Endodermal cell (in vitro differentiated cells): ENCODE data around the gene LOXHD1. TPM values are rescaled to one million over a fixed set of nuclear protein-coding genes. Genes with fewer than 3 reads are reported as not detected.

Experiments used
- DNase-seq: peaks from one replicate; pipeline ENCODE4 v3.0.0-alpha.2; 2017
- H3K27ac ChIP-seq: 2 replicates; pipeline ENCODE4 v1.5.1; 2013; ENCODE audit warnings: mild to moderate bottlenecking, low read depth, low read length, moderate library complexity
- H3K27me3 ChIP-seq: 2 replicates; pipeline ENCODE4 v1.6.1; 2013; ENCODE audit warnings: mild to moderate bottlenecking, low read length, moderate library complexity; ENCODE audit not compliant: insufficient read depth, control insufficient read depth, poor library complexity, severe bottlenecking
- H3K36me3 ChIP-seq: 2 replicates; pipeline ENCODE4 v1.7.0; 2013; ENCODE audit warnings: mild to moderate bottlenecking, low read length, moderate library complexity; ENCODE audit not compliant: control insufficient read depth, insufficient read depth
- H3K4me1 ChIP-seq: one replicate; pipeline ENCODE4 v1.7.0; 2013; ENCODE audit warnings: low read length; ENCODE audit not compliant: control insufficient read depth, insufficient read depth
- H3K4me3 ChIP-seq: 2 replicates; pipeline ENCODE4 v1.5.1; 2013; ENCODE audit warnings: mild to moderate bottlenecking, low read length, moderate library complexity
- H3K9ac ChIP-seq: 2 replicates; pipeline ENCODE4 v1.6.1; 2013; ENCODE audit warnings: mild to moderate bottlenecking, low read length, moderate library complexity; ENCODE audit not compliant: poor library complexity, severe bottlenecking; ENCODE audit errors: extremely low read depth
- H3K9me3 ChIP-seq: 2 replicates; pipeline ENCODE4 v1.6.1; 2013; ENCODE audit warnings: mild to moderate bottlenecking, low read length, moderate library complexity; ENCODE audit not compliant: control insufficient read depth
- H3K27ac Mint-ChIP-seq: 2 replicates; pipeline ENCODE4 v1.8.0; 2020; ENCODE audit warnings: mixed read lengths
- H3K27me3 Mint-ChIP-seq: 2 replicates; pipeline ENCODE4 v1.8.0; 2021; ENCODE audit warnings: mild to moderate bottlenecking, mixed read lengths; ENCODE audit not compliant: insufficient read depth
- H3K36me3 Mint-ChIP-seq: 2 replicates; pipeline ENCODE4 v1.8.0; 2020; ENCODE audit warnings: low read depth, mixed read lengths
- H3K4me1 Mint-ChIP-seq: 2 replicates; pipeline ENCODE4 v1.8.0; 2020; ENCODE audit warnings: mixed read lengths
- H3K4me3 Mint-ChIP-seq: 2 replicates; pipeline ENCODE4 v1.8.0; 2020; ENCODE audit warnings: mild to moderate bottlenecking, moderate library complexity, mixed read lengths
- H3K9me3 Mint-ChIP-seq: 2 replicates; pipeline ENCODE4 v1.8.0; 2020; ENCODE audit warnings: mild to moderate bottlenecking, mixed read lengths
- WGBS, 2 experiments: methylation state at CpG; one replicate each; pipeline versions ENCODE4 v1.1.5 to v1.1.7; 2013; ENCODE audit warnings: missing lambda C conversion rate in 2 of 2, mixed read lengths in 1 of 2; ENCODE audit not compliant: insufficient coverage in 1 of 2, insufficient read length in 1 of 2; 5-methylcytosine and 5-hydroxymethylcytosine counted together
- total RNA-seq, 2 donors: library from RNA; stranded (reverse); fragmentation: NEBNext Ultra II Directional in 1 of 2; extraction: Animal tissue kit (Norgen Biotek cat#: 25700) in 1 of 2; gene quantifications; 2 replicates in 1 of 2; 3 replicates in 1 of 2; pipeline ENCODE4 v1.2.1, GENCODE V29; 2021
- TF ChIP-seq, protein P1 (sequence below): fragments of 200-600 bp; sonication (generic); conservative IDR thresholded peaks from 2 replicates; pipeline ENCODE4 v1.5.0; 2021; ENCODE audit warnings: antibody characterized with exemption, mild to moderate bottlenecking

LOXHD1 gene
- total RNA-seq, 2 donors from 2014 or later, result 2.1 TPM; not detected in 1

DNA sequence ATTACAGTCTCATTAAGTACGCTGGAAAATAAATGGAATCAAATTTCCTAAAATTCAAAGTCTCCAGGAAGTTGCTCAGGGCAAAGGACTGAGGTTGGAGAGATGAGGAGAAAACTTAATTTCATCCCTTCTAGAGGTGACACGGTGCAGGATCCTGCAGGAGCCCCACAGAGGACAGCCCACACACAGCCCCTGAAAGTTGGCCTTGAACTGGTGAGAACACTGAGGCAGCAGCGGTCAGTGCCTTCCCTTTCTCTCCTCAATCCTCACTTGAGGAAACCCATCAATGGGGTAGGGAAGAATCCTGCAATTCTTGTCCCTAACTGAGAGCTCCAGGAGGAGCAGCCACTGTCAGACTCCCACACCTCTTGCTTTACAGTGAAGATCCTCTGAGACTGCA is 37.5 kb downstream of the LOXHD1 start:
- H3K27me3 Mint-ChIP-seq, result no peaks in the 10 kb centered on the region

DNA sequence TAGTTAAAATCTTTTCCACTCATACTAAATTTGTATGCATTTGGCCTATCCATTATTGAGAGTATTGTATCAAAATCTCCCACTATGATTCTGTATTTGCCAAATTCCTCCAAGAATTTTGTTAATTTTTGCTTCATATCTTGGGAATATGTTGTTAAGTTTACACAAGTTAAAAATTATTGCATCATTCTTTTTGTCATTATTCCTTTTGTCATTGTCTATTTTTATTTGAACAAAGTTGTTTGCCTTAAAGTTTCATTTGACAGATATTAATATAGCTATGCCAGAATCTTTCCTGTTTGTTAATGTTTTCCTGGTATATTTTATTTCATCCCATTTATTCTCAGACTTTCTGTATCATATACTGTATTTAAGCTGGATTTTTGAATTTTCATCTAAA is 41.3 kb downstream of the LOXHD1 start:
- no peaks in the 10 kb centered on the region for H3K36me3 Mint-ChIP-seq
- no peak overlapping the region for H3K27ac Mint-ChIP-seq
- Histone ChIP-seq H3K27ac (no peak overlapping the region), H3K27me3 (no peaks in the 10 kb centered on the region), H3K9ac (no peak overlapping the region), H3K36me3 (no peaks in the 10 kb centered on the region), H3K4me3 (no peak overlapping the region), H3K4me1 (no peaks in the 10 kb centered on the region), H3K9me3 (no peaks in the 10 kb centered on the region)
- DNase-seq, result no peak
- TF ChIP-seq, protein P1, sequence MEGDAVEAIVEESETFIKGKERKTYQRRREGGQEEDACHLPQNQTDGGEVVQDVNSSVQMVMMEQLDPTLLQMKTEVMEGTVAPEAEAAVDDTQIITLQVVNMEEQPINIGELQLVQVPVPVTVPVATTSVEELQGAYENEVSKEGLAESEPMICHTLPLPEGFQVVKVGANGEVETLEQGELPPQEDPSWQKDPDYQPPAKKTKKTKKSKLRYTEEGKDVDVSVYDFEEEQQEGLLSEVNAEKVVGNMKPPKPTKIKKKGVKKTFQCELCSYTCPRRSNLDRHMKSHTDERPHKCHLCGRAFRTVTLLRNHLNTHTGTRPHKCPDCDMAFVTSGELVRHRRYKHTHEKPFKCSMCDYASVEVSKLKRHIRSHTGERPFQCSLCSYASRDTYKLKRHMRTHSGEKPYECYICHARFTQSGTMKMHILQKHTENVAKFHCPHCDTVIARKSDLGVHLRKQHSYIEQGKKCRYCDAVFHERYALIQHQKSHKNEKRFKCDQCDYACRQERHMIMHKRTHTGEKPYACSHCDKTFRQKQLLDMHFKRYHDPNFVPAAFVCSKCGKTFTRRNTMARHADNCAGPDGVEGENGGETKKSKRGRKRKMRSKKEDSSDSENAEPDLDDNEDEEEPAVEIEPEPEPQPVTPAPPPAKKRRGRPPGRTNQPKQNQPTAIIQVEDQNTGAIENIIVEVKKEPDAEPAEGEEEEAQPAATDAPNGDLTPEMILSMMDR, result no peak
- H3K9me3 Mint-ChIP-seq, result no peaks in the 10 kb centered on the region
- no peak overlapping the region for H3K4me3 Mint-ChIP-seq
- H3K27me3 Mint-ChIP-seq, result no peaks in the 10 kb centered on the region
- no peaks in the 10 kb centered on the region for H3K4me1 Mint-ChIP-seq

More for the DNA sequence above, 37.5 kb downstream of the LOXHD1 start:
- Mint-ChIP-seq H3K4me3 (no peak overlapping the region), H3K27ac (no peak overlapping the region), H3K36me3 (no peaks in the 10 kb centered on the region), H3K9me3 (no peaks in the 10 kb centered on the region), H3K4me1 (peaks cover 6% of the 10 kb centered on the region)
- H3K27me3 ChIP-seq, result no peaks in the 10 kb centered on the region
- H3K4me1 ChIP-seq, result no peaks in the 10 kb centered on the region
- no peaks in the 10 kb centered on the region for H3K9me3 ChIP-seq
- DNase-seq, result no peak
- no peaks in the 10 kb centered on the region for H3K36me3 ChIP-seq
- H3K9ac ChIP-seq, result no peak overlapping the region
- H3K4me3 ChIP-seq, result no peak overlapping the region
- TF ChIP-seq, protein P1, result no peak
- WGBS, 2 experiments, result 90 to 96% methylated on average over 3 of the region's 3 CpGs
- no peak overlapping the region for H3K27ac ChIP-seq

DNA sequence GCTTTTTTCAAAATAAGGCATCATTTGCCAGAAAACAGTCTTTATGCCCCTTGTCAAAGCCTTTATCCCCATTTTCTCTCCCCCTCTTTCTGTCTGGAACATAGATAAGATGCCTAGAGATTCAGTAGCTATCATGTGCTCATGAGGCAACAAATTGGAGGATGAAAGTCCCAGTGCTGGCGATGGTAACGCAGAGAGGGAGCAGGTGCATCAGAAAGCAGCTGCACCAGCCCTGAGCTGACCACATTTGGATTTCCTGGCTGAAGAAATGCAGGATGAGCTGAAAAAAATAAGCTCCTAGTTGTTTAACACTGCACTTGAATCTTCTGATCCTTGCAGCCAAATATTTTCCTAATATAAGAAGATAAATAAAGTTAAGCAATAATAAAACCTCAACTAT is 48.0 kb downstream of the LOXHD1 start:
- DNase-seq, result no peak
- Histone ChIP-seq H3K4me3 (no peak overlapping the region), H3K27me3 (peaks cover 17% of the 10 kb centered on the region), H3K9ac (no peak overlapping the region), H3K4me1 (no peaks in the 10 kb centered on the region), H3K27ac (no peak overlapping the region), H3K9me3 (no peaks in the 10 kb centered on the region), H3K36me3 (no peaks in the 10 kb centered on the region)
- WGBS, 2 experiments, result 91 to 93% methylated on average over 2 of the region's 2 CpGs
- Mint-ChIP-seq H3K27me3 (no peaks in the 10 kb centered on the region), H3K36me3 (no peaks in the 10 kb centered on the region), H3K4me1 (no peaks in the 10 kb centered on the region), H3K4me3 (no peak overlapping the region), H3K9me3 (no peaks in the 10 kb centered on the region), H3K27ac (no peak overlapping the region)
- TF ChIP-seq, protein P1, result no peak
